Neural progenitor cell (in vitro differentiated cells): ENCODE measurements around the gene STAM. TPM values are rescaled to one million over a fixed set of nuclear protein-coding genes. Genes with fewer than 3 reads are reported as not detected.

ENCODE experiments used
- DNase-seq: peaks from one replicate; pipeline ENCODE4 v3.0.0-alpha.2; 2016; ENCODE audit warnings: low spot score
- H2AFZ ChIP-seq: fragments of 200-600 bp; sonication (generic); replicated peaks from 2 replicates; pipeline ENCODE4 v1.6.1; 2016; ENCODE audit warnings: antibody characterized with exemption
- H3F3A ChIP-seq: fragments of 200-600 bp; sonication (generic); 2 replicates; pipeline ENCODE4 v1.6.1; 2016; ENCODE audit warnings: antibody characterized with exemption, low read depth
- H3K27ac ChIP-seq: fragments of 200-600 bp; sonication (generic); 2 replicates; pipeline ENCODE4 v1.5.1; 2016; ENCODE audit warnings: mild to moderate bottlenecking
- H3K27me3 ChIP-seq: fragments of 200-600 bp; sonication (generic); 2 replicates; pipeline ENCODE4 v1.6.1; 2016; ENCODE audit warnings: mild to moderate bottlenecking, moderate library complexity
- H3K36me3 ChIP-seq: fragments of 200-600 bp; sonication (generic); 2 replicates; pipeline ENCODE4 v1.5.1; 2016
- H3K4me1 ChIP-seq: fragments of 200-600 bp; sonication (generic); 2 replicates; pipeline ENCODE4 v1.6.1; 2016; ENCODE audit warnings: mixed run types
- H3K4me2 ChIP-seq: fragments of 200-600 bp; sonication (generic); 2 replicates; pipeline ENCODE4 v1.6.1; 2016
- H3K4me3 ChIP-seq: fragments of 200-600 bp; sonication (generic); 2 replicates; pipeline ENCODE4 v1.5.1; 2016
- H3K79me2 ChIP-seq: fragments of 200-600 bp; sonication (generic); 2 replicates; pipeline ENCODE4 v1.6.1; 2016; ENCODE audit warnings: low read depth
- H3K9ac ChIP-seq: fragments of 200-600 bp; sonication (generic); 2 replicates; pipeline ENCODE4 v1.6.1; 2016
- H3K9me3 ChIP-seq: fragments of 200-600 bp; sonication (generic); 2 replicates; pipeline ENCODE4 v1.5.1; 2016; ENCODE audit warnings: low read depth
- H4K20me1 ChIP-seq: fragments of 200-600 bp; sonication (generic); 2 replicates; pipeline ENCODE4 v1.6.1; 2016; ENCODE audit warnings: low read depth
- H3K27ac Mint-ChIP-seq: 3 replicates; pipeline ENCODE4 v1.8.0; 2021; ENCODE audit warnings: mixed read lengths
- H3K27me3 Mint-ChIP-seq: 2 replicates; pipeline ENCODE4 v1.8.0; 2022; ENCODE audit warnings: low read depth, mild to moderate bottlenecking, inconsistent platforms, moderate library complexity, mixed read lengths; ENCODE audit not compliant: insufficient read depth
- H3K36me3 Mint-ChIP-seq: 3 replicates; pipeline ENCODE4 v1.8.0; 2021; ENCODE audit warnings: mixed read lengths
- H3K4me1 Mint-ChIP-seq: 3 replicates; pipeline ENCODE4 v1.8.0; 2021; ENCODE audit warnings: mixed read lengths
- H3K4me3 Mint-ChIP-seq: 3 replicates; pipeline ENCODE4 v1.8.0; 2021; ENCODE audit warnings: mild to moderate bottlenecking, moderate library complexity, mixed read lengths
- H3K9me3 Mint-ChIP-seq: 3 replicates; pipeline ENCODE4 v1.8.0; 2020; ENCODE audit warnings: mixed read lengths
- EZH2 ChIP-seq: fragments of 200-600 bp; sonication (generic); IDR thresholded peaks from 2 replicates; pipeline ENCODE4 v1.6.1; 2017; ENCODE audit warnings: antibody characterized with exemption, mild to moderate bottlenecking, moderate library complexity
- EZH2phosphoT487 ChIP-seq: fragments of 200-600 bp; sonication (generic); IDR thresholded peaks from 2 replicates; pipeline ENCODE4 v1.6.1; 2017; ENCODE audit warnings: antibody characterized with exemption
- total RNA-seq: library from RNA; depleted of rRNA; stranded (reverse); fragments of >200 nt; gene quantifications from 2 replicates; pipeline ENCODE4 v1.2.3, GENCODE V29; 2015; ENCODE audit warnings: low replicate concordance
- TF ChIP-seq, protein P1 (sequence below): fragments of 200-600 bp; sonication (generic); IDR thresholded peaks from 2 replicates; pipeline ENCODE4 v1.5.1; 2017; ENCODE audit warnings: antibody characterized with exemption, mild to moderate bottlenecking

The STAM gene
- total RNA-seq, 1 donor from 2014 or later = 43.2 TPM

DNA sequence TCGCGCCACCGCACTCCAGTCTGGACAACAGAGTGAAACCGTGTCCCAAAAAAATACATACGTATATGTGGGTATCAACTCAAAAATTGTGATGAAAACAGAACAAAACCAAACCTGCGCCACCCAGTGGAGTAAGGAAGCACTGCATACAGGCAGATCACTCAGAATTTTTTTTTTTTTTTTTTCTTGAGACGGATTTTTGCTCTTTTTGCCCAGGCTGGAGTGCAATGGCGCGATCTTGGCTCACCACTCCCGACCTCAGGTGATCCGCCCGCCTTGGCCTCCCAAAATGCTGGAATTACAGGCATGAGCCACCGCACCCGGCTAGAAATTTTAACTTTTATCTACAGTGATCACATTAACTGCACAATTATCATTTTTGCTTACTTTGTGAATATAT is 99.0 kb downstream of the STAM start:
- Histone ChIP-seq H3K9ac (no peak overlapping the region), H3K27ac (no peak overlapping the region), H3K9me3 (no peaks in the 10 kb centered on the region), H3K27me3 (no peaks in the 10 kb centered on the region), H3F3A (no peaks in the 10 kb centered on the region), H3K36me3 (no peaks in the 10 kb centered on the region), H4K20me1 (no peaks in the 10 kb centered on the region), H3K4me3 (no peak overlapping the region), H3K4me2 (peak overlapping the region; percentile 31), H3K4me1 (no peaks in the 10 kb centered on the region), H2AFZ (peak overlapping the region; percentile 93), H3K79me2 (no peaks in the 10 kb centered on the region)
- Mint-ChIP-seq H3K27me3 (no peaks in the 10 kb centered on the region), H3K27ac (no peak overlapping the region), H3K4me1 (peaks cover 14% of the 10 kb centered on the region), H3K36me3 (no peaks in the 10 kb centered on the region), H3K9me3 (no peaks in the 10 kb centered on the region), H3K4me3 (no peak overlapping the region)
- DNase-seq = peak; percentile 52
- TF ChIP-seq EZH2phosphoT487 = no peak
- TF ChIP-seq, protein P1, sequence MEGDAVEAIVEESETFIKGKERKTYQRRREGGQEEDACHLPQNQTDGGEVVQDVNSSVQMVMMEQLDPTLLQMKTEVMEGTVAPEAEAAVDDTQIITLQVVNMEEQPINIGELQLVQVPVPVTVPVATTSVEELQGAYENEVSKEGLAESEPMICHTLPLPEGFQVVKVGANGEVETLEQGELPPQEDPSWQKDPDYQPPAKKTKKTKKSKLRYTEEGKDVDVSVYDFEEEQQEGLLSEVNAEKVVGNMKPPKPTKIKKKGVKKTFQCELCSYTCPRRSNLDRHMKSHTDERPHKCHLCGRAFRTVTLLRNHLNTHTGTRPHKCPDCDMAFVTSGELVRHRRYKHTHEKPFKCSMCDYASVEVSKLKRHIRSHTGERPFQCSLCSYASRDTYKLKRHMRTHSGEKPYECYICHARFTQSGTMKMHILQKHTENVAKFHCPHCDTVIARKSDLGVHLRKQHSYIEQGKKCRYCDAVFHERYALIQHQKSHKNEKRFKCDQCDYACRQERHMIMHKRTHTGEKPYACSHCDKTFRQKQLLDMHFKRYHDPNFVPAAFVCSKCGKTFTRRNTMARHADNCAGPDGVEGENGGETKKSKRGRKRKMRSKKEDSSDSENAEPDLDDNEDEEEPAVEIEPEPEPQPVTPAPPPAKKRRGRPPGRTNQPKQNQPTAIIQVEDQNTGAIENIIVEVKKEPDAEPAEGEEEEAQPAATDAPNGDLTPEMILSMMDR = peak; percentile 80

DNA sequence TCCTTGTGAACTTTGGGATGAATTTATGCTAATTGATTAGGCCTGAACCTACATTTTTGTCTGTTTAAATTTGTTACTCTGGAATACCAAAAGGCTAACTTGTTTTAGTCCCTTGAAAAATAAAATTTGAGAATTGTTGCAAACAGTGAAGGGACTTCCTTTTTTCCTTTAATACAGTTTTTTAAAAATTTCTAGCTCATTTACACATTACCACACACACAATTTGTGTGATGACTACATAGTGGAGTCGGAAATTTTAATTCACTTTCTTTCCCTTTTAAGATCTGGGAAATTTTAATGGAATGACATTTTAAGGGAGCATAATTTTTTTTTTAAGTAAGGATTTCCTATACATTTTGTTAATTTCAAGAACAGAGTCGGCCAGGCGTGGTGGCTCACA is 99.5 kb downstream of the STAM start:
- no peaks in the 10 kb centered on the region for H3K9me3 ChIP-seq
- H3K27ac Mint-ChIP-seq = no peak overlapping the region
- no peaks in the 10 kb centered on the region for H3F3A ChIP-seq
- no peak overlapping the region for H3K9ac ChIP-seq
- no peaks in the 10 kb centered on the region for H3K36me3 Mint-ChIP-seq
- H3K4me3 ChIP-seq = no peak overlapping the region
- H4K20me1 ChIP-seq = no peaks in the 10 kb centered on the region
- H2AFZ ChIP-seq = no peak overlapping the region
- no peaks in the 10 kb centered on the region for H3K4me1 ChIP-seq
- no peaks in the 10 kb centered on the region for H3K27me3 ChIP-seq
- H3K9me3 Mint-ChIP-seq = no peaks in the 10 kb centered on the region
- no peak overlapping the region for H3K4me2 ChIP-seq
- H3K27ac ChIP-seq = no peak overlapping the region
- H3K27me3 Mint-ChIP-seq = no peaks in the 10 kb centered on the region
- no peak for DNase-seq
- TF ChIP-seq EZH2phosphoT487 = no peak
- TF ChIP-seq, protein P1 = no peak
- TF ChIP-seq EZH2 = no peak
- no peaks in the 10 kb centered on the region for H3K36me3 ChIP-seq
- H3K79me2 ChIP-seq = no peaks in the 10 kb centered on the region
- no peak overlapping the region for H3K4me3 Mint-ChIP-seq
- peaks cover 14% of the 10 kb centered on the region for H3K4me1 Mint-ChIP-seq

DNA sequence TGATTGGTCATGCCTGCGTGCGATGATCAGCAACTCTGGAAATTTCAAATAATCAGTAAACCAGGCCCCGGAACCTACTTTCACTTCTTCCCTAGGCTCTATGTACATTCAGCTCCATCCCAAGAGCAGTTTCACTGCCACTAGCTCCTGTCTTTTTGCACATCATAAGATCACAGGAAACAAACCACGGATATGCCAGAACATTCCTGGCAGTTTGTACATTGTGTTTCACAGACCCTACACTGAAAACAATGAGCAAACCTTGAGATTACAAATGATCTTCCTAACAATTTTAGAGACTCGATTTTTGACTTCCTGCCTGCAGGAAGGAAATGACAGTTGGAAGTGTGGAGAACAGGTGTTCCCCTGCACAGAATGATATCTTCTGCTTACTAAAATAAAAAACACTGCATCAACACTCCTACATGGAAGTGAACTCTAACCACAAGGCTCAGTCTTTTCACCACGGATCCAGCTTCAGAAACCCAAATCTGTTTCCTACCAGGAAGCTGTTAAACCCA is 100.5 kb downstream of the STAM start:
- no peaks in the 10 kb centered on the region for H3K4me1 ChIP-seq
- Mint-ChIP-seq H3K9me3 (no peaks in the 10 kb centered on the region), H3K4me1 (peaks cover 14% of the 10 kb centered on the region), H3K27ac (no peak overlapping the region), H3K4me3 (no peak overlapping the region), H3K36me3 (no peaks in the 10 kb centered on the region), H3K27me3 (no peaks in the 10 kb centered on the region)
- no peaks in the 10 kb centered on the region for H3K9me3 ChIP-seq
- H3K36me3 ChIP-seq = no peaks in the 10 kb centered on the region
- H4K20me1 ChIP-seq = no peaks in the 10 kb centered on the region
- no peak for DNase-seq
- H2AFZ ChIP-seq = no peak overlapping the region
- TF ChIP-seq EZH2 = no peak
- TF ChIP-seq, protein P1 = no peak
- TF ChIP-seq EZH2phosphoT487 = no peak
- no peaks in the 10 kb centered on the region for H3F3A ChIP-seq
- no peaks in the 10 kb centered on the region for H3K27me3 ChIP-seq
- no peak overlapping the region for H3K27ac ChIP-seq
- H3K4me2 ChIP-seq = no peak overlapping the region
- H3K4me3 ChIP-seq = no peak overlapping the region
- H3K9ac ChIP-seq = no peak overlapping the region
- H3K79me2 ChIP-seq = no peaks in the 10 kb centered on the region
